GM19193 (cell line): ENCODE measurements around the gene TMEM151B.

Experiments
- POLR2A ChIP-seq: IDR thresholded peaks from 4 replicates; pipeline ENCODE4 v1.6.1; 2011; ENCODE audit not compliant: insufficient read depth, insufficient read length; ENCODE audit errors: extremely low read depth

The TMEM151B gene

DNA sequence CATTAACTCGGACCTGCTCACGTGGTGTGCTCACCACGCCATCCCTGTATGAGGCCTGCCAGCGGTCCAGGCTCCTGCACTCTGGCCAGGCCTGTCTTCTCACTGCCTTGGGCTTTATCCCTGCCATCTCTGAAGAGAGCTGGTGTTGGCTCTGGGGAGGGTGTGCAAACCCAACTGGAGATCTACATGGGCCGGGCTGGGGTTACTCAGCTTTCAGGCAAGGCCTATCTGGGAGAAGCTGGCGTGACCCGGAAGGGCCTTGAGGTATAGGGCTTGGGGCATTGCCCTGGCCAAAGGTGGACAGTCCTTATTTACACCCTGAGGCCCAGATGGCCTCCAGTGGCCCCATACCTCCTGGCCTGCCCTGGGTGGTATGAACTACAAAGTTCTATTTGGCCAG lies 41.8 kb upstream of the TMEM151B start:
- no peak for TF ChIP-seq POLR2A

DNA sequence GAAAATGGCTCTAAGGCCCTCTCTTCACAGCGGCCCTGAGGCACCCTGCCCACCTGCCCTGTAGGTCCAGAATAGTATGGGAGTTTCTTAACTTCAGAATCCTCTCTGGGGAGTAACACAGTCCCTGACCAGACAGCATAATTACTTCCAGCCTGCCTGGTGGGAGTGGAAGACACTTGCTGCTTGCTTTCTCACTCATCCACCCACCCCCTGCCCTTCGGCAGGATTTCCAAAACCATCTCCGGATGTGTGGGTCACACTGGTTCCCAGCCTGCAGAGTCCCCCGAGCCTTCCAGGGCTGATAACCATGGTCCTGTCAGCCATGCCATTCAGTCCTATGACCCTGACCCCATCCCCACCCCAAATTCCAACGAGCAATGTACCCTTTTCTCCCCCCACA lies 41.4 kb upstream of the TMEM151B start:
- no peak for TF ChIP-seq POLR2A

DNA sequence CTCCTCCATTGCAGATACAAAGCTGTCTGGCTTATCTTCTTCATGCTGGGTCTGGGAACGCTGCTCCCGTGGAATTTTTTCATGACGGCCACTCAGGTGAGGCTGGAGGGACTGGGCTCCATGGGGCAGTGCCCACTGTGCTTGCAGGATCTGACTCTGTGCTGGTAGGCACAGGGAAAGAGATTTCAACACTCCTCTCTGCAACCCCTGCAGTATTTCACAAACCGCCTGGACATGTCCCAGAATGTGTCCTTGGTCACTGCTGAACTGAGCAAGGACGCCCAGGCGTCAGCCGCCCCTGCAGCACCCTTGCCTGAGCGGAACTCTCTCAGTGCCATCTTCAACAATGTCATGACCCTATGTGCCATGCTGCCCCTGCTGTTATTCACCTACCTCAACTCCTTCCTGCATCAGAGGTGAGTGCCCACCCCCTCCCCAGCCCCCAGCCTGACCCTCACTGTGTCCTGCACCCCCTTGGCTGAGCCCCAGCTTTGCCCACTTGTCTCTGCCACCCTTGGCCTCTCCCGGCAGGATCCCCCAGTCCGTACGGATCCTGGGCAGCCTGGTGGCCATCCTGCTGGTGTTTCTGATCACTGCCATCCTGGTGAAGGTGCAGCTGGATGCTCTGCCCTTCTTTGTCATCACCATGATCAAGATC lies 40.7 kb upstream of the TMEM151B start:
- no peak for TF ChIP-seq POLR2A

- no peak for TF ChIP-seq POLR2A
Measured at GRCh38 chr6:44230034-44230675, 40.1 kb upstream of the TMEM151B start.

DNA sequence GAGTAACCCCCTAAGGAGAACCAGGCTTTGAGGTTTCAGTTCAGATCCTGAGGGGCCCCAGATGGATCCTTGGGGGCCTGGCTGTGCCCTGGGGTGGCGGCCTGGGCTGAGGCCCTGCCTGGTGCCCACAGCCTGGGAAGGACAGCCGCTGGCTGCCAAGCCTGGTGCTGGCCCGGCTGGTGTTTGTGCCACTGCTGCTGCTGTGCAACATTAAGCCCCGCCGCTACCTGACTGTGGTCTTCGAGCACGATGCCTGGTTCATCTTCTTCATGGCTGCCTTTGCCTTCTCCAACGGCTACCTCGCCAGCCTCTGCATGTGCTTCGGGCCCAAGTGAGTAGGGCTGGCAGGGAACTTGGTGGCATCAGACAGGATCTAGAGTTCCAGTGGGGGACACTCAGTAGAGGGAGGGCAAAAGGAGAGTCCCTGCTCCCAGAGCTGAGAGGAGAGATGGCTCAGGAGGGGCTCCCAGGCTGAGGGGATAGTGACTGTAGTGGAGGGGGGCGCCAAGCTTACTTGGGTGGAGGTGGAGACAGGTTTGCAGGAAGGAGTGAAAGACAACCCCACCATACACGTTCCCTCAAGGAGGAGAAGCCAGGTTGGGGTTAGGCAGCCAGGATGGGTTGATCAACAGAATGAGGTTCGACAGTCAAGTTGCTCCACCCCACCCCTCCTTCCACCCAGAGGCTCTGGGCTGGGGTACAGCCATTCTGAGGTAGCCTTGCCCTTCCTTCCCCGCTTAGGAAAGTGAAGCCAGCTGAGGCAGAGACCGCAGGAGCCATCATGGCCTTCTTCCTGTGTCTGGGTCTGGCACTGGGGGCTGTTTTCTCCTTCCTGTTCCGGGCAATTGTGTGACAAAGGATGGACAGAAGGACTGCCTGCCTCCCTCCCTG lies 37.3 kb upstream of the TMEM151B start:
- no peak for TF ChIP-seq POLR2A

- no peak for TF ChIP-seq POLR2A
Measured at GRCh38 chr6:44233567-44234100, 36.6 kb upstream of the TMEM151B start.

DNA sequence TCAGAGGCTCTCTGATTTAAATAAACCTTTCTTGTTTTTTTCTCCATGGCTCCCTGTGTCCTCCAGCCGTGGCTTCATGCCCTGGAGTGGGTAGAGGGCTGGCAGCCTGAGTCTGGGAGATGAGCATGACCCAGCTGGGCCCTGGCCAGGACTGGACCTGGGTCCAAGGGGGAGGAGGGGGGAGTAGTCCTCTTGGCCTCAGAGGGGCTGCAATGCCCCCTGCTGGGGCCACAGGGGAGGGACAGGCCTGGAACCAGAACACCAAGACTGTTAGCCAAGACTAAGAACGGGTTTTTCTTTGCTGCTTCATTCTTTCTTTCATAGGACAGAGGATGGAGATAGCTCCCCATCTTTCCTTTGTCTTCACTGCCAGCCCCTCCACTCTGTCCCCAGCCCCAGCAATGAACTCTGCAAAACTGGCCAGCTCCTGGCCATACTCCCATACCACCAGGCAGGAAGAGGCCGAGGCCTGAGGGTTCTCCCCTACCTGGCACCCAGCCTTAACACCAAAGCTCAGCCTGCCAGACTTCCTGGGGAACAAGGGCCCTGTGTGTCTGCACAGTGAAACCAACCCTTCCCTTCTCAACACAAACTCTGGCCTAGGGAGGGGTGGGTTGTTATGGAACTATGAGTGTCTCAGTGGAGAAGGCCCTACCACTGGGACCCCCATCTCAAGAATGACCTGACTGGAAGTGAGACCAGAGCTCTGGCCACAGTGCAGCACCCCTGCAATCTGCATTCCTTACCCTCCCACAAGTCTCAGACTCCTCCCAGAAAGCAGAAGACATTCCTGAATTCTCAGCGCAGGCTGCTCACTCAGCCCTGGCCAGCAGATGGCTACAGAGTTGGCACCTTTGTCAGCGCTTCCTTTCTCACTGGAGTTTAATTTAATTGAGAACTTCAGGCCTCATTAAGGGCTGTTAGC lies 35.9 kb upstream of the TMEM151B start:
- no peak for TF ChIP-seq POLR2A

DNA sequence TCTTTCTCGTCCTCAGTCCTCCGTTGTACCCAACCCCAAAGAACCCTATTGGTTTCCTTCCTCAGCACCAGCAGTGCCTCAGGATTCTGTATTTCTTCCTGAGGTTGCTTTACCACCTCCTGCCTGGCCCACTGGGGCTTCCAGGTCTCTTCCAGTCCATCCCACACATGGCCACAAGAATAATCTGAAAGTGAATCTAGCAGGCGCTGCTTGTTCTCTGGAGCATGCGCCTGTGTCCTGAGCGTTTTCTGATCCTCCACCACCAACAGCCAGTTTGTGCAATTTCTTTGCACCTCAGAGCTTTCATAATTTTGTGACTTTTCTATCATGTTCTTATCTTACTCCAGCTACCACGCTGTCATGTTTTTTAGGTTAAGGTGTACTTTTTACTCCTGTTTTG lies 35.0 kb upstream of the TMEM151B start:
- TF ChIP-seq POLR2A, result no peak

- no peak for TF ChIP-seq POLR2A
Measured at GRCh38 chr6:44235891-44236516, 34.2 kb upstream of the TMEM151B start.

- TF ChIP-seq POLR2A, result no peak
Measured at GRCh38 chr6:44237021-44237812, 33.0 kb upstream of the TMEM151B start.

DNA sequence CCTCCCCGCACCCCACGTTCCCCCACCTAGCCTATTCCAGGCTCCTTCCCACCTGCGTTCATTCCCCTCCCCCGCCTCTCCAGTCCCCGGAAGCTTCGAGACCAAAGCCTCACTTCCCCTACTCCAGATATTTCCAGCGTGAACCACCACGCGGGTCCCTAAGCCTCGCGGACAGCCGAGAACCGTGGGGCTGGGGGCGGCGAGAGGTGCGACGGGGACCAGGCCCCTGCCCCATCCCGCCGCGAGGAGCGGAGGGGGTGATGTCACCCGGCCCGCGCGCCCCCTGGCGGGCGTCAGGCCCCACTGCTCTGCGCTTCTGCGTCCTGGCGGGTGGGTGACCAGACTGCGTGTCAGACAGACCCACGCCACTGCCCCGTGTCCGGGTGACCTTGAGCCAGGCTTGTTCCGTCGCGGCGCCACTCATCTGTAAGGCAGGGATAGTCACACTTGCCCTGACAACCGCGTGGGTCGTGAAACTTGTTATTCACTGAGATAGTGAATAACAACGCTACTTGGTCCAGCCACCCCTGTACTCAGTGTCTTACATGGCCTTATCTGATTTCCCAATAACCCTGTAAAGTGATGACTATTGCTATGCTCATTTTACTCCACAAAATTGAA lies 32.3 kb upstream of the TMEM151B start:
- peak; percentile 47 for TF ChIP-seq POLR2A

GRCh38 chr6:44238687-44239350 lies 31.4 kb upstream of the TMEM151B start:
- no peak for TF ChIP-seq POLR2A
